Panc1 (cell line): ENCODE results near the gene PBXIP1. TPM values are rescaled to one million over a fixed set of nuclear protein-coding genes. Genes with fewer than 3 reads are reported as not detected.
"Not testable (repeated sequence)": the region's sequence is repeated elsewhere in the genome, so short reads cannot be mapped to it uniquely, and the experiment has no call there.

Source experiments
- ATAC-seq: fragments of 200-7000 bp; cut with Tn5 transposase; 2 replicates; pipeline ENCODE4 v1.9.1; 2020; ENCODE audit warnings: mild to moderate bottlenecking, moderate library complexity
- BruUV-seq: library from RNA; stranded (reverse); fragments of 400-500 nt; replicated peaks from 2 replicates; lab custom pipeline; 2021; lab: Mats Ljungman, UMichigan
- CTCF ChIA-PET: fragments of 300-600 bp; sonication (Branson Sonifier 250); formaldehyde crosslinking; loops from one replicate; lab custom pipeline; 2022; ENCODE audit warnings: antibody characterized with exemption; lab: Charles Lee
- POLR2A ChIA-PET: fragments of 300-600 bp; sonication (Branson Sonifier 250); formaldehyde crosslinking; loops from one replicate; lab custom pipeline; 2022; ENCODE audit warnings: antibody characterized with exemption; lab: Charles Lee
- DNase-seq: peaks from one replicate; pipeline ENCODE4 v3.0.0-alpha.2; 2010; ENCODE audit warnings: low read depth, low spot score
- H3K27ac ChIP-seq: 2 replicates; pipeline ENCODE4 v1.5.1; 2011; ENCODE audit warnings: mild to moderate bottlenecking, low read length, inconsistent platforms
- H3K27me3 ChIP-seq: fragments of 200-500 bp; sonication (Bioruptor generic); 2 replicates; pipeline ENCODE4 v1.6.0; 2014; ENCODE audit warnings: low read length, inconsistent platforms; ENCODE audit not compliant: control insufficient read depth, insufficient read depth
- H3K36me3 ChIP-seq: fragments of 200-500 bp; sonication (Bioruptor generic); 2 replicates; pipeline ENCODE4 v1.5.1; 2014; ENCODE audit warnings: inconsistent platforms, mild to moderate bottlenecking, low read length, moderate library complexity; ENCODE audit not compliant: control insufficient read depth, insufficient read depth
- H3K4me1 ChIP-seq: 2 replicates; pipeline ENCODE4 v1.5.1; 2011; ENCODE audit warnings: inconsistent platforms, mild to moderate bottlenecking, low read length, moderate library complexity; ENCODE audit not compliant: control insufficient read depth, insufficient read depth
- H3K4me3 ChIP-seq, 2 experiments: 2 replicates each; pipeline ENCODE4 v1.5.1; 2011 to 2012; ENCODE audit warnings: low read depth in 2 of 2, low read length in 2 of 2, mild to moderate bottlenecking in 2 of 2, inconsistent platforms in 1 of 2, moderate library complexity in 1 of 2
- H3K9me3 ChIP-seq: fragments of 200-500 bp; sonication (Bioruptor generic); 2 replicates; pipeline ENCODE4 v1.5.1; 2014; ENCODE audit warnings: low read depth, mild to moderate bottlenecking, inconsistent platforms, low read length, moderate library complexity; ENCODE audit not compliant: control insufficient read depth, insufficient read depth
- POLR2AphosphoS5 ChIP-seq: IDR thresholded peaks from 2 replicates; pipeline ENCODE4 v1.6.1; 2012; ENCODE audit warnings: mild to moderate bottlenecking, low read depth, low read length, moderate library complexity
- SIN3A ChIP-seq: IDR thresholded peaks from 2 replicates; pipeline ENCODE4 v1.6.1; 2012; ENCODE audit warnings: low read depth, mild to moderate bottlenecking, low read length, moderate library complexity, borderline replicate concordance; ENCODE audit not compliant: insufficient read depth
- TCF7L2 ChIP-seq: IDR thresholded peaks from 2 replicates; pipeline ENCODE4 v1.6.1; 2011; ENCODE audit warnings: mild to moderate bottlenecking, low read depth, low read length, inconsistent platforms
- in situ Hi-C: cut with HindIII; loops from 2 replicates; pipeline ENCODE4 v1.10.0; 2016; ENCODE audit warnings: low sequenced_read_pairs, low pct_unique_long_range_greater_than_20kb
- intact Hi-C: fragments of 100-400 bp; cut with micrococcal nuclease; formaldehyde crosslinking; loops from one replicate; pipeline ENCODE4 v1.10.0; 2022; ENCODE audit not compliant: unreplicated experiment
- total RNA-seq: library from RNA; stranded (reverse); gene quantifications from one replicate; pipeline ENCODE4 v1.2.1, GENCODE V29; 2021; ENCODE audit not compliant: unreplicated experiment
- TF ChIP-seq, protein P1 (sequence below): fragments of 450-650 bp; IDR thresholded peaks from 2 replicates; pipeline ENCODE4 v1.5.1; 2017; ENCODE audit warnings: mild to moderate bottlenecking
- TF ChIP-seq, protein P2 (sequence below), 2 experiments: IDR thresholded peaks; 2 replicates each; pipeline ENCODE4 v1.6.1; 2011 to 2012; ENCODE audit warnings: low read depth in 2 of 2, control low read depth in 1 of 2, low read length in 1 of 2, mild to moderate bottlenecking in 1 of 2, moderate library complexity in 1 of 2; ENCODE audit not compliant: insufficient read depth in 1 of 2

The PBXIP1 gene
- total RNA-seq, 1 experiment from 2014 or later = 40.7 TPM

DNA sequence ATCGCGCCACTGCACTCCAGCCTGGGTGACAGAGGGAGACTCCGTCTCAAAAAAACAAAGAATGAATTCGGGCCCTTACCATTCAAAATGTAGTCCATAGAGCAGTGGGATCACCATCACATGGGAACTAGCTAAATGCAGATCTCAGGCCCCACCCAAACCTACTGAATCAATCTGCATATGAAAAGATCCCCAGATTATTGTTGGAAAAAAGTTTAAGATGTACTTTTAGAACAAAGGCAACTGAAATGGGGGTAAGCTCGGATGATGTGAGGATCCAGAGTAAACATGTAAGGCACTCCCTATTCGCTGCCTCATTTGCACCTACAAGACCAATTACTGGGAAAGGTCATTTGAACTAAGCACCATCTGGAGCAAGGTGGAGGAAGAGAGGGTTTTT is 26.4 kb upstream of the PBXIP1 start:
- no TSS peak for BruUV-seq
- TF ChIP-seq SIN3A (no peak), TCF7L2 (no peak), POLR2AphosphoS5 (no peak)
- TF ChIP-seq, protein P1, sequence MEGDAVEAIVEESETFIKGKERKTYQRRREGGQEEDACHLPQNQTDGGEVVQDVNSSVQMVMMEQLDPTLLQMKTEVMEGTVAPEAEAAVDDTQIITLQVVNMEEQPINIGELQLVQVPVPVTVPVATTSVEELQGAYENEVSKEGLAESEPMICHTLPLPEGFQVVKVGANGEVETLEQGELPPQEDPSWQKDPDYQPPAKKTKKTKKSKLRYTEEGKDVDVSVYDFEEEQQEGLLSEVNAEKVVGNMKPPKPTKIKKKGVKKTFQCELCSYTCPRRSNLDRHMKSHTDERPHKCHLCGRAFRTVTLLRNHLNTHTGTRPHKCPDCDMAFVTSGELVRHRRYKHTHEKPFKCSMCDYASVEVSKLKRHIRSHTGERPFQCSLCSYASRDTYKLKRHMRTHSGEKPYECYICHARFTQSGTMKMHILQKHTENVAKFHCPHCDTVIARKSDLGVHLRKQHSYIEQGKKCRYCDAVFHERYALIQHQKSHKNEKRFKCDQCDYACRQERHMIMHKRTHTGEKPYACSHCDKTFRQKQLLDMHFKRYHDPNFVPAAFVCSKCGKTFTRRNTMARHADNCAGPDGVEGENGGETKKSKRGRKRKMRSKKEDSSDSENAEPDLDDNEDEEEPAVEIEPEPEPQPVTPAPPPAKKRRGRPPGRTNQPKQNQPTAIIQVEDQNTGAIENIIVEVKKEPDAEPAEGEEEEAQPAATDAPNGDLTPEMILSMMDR = no peak
- TF ChIP-seq, protein P2, sequence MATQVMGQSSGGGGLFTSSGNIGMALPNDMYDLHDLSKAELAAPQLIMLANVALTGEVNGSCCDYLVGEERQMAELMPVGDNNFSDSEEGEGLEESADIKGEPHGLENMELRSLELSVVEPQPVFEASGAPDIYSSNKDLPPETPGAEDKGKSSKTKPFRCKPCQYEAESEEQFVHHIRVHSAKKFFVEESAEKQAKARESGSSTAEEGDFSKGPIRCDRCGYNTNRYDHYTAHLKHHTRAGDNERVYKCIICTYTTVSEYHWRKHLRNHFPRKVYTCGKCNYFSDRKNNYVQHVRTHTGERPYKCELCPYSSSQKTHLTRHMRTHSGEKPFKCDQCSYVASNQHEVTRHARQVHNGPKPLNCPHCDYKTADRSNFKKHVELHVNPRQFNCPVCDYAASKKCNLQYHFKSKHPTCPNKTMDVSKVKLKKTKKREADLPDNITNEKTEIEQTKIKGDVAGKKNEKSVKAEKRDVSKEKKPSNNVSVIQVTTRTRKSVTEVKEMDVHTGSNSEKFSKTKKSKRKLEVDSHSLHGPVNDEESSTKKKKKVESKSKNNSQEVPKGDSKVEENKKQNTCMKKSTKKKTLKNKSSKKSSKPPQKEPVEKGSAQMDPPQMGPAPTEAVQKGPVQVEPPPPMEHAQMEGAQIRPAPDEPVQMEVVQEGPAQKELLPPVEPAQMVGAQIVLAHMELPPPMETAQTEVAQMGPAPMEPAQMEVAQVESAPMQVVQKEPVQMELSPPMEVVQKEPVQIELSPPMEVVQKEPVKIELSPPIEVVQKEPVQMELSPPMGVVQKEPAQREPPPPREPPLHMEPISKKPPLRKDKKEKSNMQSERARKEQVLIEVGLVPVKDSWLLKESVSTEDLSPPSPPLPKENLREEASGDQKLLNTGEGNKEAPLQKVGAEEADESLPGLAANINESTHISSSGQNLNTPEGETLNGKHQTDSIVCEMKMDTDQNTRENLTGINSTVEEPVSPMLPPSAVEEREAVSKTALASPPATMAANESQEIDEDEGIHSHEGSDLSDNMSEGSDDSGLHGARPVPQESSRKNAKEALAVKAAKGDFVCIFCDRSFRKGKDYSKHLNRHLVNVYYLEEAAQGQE (IDR thresholded peaks at IDR 0.05; ENCODE audit: insufficient read depth in 1 of 2, low read depth in 2 of 2, low read length in 1 of 2) = no peak
- in situ Hi-C loops = no loop called here

DNA sequence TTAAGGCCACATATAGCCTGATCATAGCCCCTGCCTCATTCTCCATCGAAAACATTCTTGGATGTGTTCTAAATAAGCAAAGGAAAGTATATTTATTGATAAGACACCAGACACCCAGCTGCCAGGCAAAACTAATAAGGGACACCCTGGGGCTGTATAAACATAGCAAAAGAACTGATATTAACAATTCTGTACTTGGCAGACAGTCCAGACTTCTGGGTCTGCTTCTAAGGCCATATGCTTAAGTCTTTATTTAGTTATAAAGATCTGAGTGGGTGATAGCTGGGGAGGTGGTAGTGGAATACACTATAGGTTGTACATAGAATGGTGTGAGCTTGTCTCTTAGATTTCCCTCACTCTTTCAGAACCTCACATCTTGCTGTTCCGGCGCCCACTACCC is 22.5 kb upstream of the PBXIP1 start:
- BruUV-seq = no TSS peak
- Histone ChIP-seq H3K4me1 (peaks cover 29% of the 10 kb centered on the region), H3K27me3 (no peaks in the 10 kb centered on the region), H3K36me3 (peaks cover 13% of the 10 kb centered on the region), H3K9me3 (no peaks in the 10 kb centered on the region), H3K27ac (peak overlapping the region; percentile 37; the same call in 1 of the 2 replicates), H3K4me3 (no peak overlapping the region)
- TF ChIP-seq, protein P1 = no peak
- TF ChIP-seq, protein P2 (IDR thresholded peaks at IDR 0.05; ENCODE audit: insufficient read depth in 1 of 2, low read depth in 2 of 2, low read length in 1 of 2) = no peak
- TF ChIP-seq SIN3A (no peak), POLR2AphosphoS5 (no peak), TCF7L2 (no peak)
- ChIA-PET CTCF (no interaction called here), POLR2A (no interaction called here)
- ATAC-seq = no peak
- no peak for DNase-seq
- in situ Hi-C loops = no loop called here
- intact Hi-C loops = no loop called here

More for the DNA sequence above, 26.4 kb upstream of the PBXIP1 start:
- Histone ChIP-seq H3K36me3 (peaks cover 13% of the 10 kb centered on the region), H3K4me1 (peaks cover 16% of the 10 kb centered on the region), H3K27me3 (no peaks in the 10 kb centered on the region), H3K9me3 (no peaks in the 10 kb centered on the region), H3K4me3 (peak overlapping the region; percentile 55 to 56), H3K27ac (peak overlapping the region; percentile 94)
- POLR2A ChIA-PET = interaction anchor here (1.0 to 1.7 kb wide), 2 partner anchors 9 to 18 kb away, joined by 6 to 10 read pairs; no protein-coding TSS in a partner anchor
- CTCF ChIA-PET = interaction anchor here (0.7 kb wide), 1 partner anchor 108 kb away, joined by 4 read pairs; no protein-coding TSS in a partner anchor
- intact Hi-C loops = no loop called here
- ATAC-seq = no peak
- DNase-seq = no peak

DNA sequence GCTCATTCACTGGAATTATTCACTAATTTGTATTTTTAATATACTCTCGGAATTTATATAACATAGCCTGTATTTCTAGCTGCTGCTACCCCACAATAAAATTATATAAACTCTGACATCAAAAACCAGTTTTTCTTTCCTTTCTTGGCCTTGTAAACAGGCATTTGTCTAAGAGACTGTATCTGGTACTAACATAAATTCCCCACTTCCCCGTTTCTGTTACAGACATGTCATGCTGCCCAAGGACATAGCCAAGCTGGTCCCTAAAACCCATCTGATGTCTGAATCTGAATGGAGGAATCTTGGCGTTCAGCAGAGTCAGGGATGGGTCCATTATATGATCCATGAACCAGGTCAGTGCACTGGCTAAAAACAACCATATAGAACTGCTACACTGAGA is 21.9 kb upstream of the PBXIP1 start:
- H3K9me3 ChIP-seq, ATAC-seq, in situ Hi-C loops, H3K4me3 ChIP-seq, intact Hi-C loops, POLR2A ChIA-PET, BruUV-seq, H3K27me3 ChIP-seq, CTCF ChIA-PET, DNase-seq: not testable (repeated sequence)
- Histone ChIP-seq H3K4me1 (peaks cover 32% of the 10 kb centered on the region), H3K36me3 (peaks cover 13% of the 10 kb centered on the region), H3K27ac (peak overlapping the region; percentile 98)
